CD8-positive, alpha-beta memory T cell (primary cell): Measurements from ENCODE around the gene TESK2. TPM values are rescaled to one million over a fixed set of nuclear protein-coding genes. Genes with fewer than 3 reads are reported as not detected.

Experiments used
- CTCF ChIA-PET: fragments of 350-600 bp; sonication (Branson Sonifier 250); formaldehyde crosslinking; loops from one replicate; lab custom pipeline; 2021; ENCODE audit warnings: antibody characterized with exemption; lab: Charles Lee
- POLR2A ChIA-PET: fragments of 350-600 bp; sonication (Branson Sonifier 250); formaldehyde crosslinking; loops from one replicate; lab custom pipeline; 2021; ENCODE audit warnings: antibody characterized with exemption; lab: Charles Lee
- DNase-seq, 5 donors: peaks; one replicate each; pipeline versions ENCODE4 v3.0.0 to v3.0.0-alpha.2; 2020 to 2022; ENCODE audit warnings: mixed read lengths in 1 of 5
- H3K27ac ChIP-seq: one replicate; pipeline ENCODE4 v1.7.0; 2013; ENCODE audit warnings: low read depth, mild to moderate bottlenecking, low read length, moderate library complexity
- H3K27me3 ChIP-seq: 2 replicates; pipeline ENCODE4 v1.7.0; 2013; ENCODE audit warnings: low read length, mild to moderate bottlenecking; ENCODE audit not compliant: insufficient read depth, poor library complexity, severe bottlenecking
- H3K36me3 ChIP-seq: 2 replicates; pipeline ENCODE4 v1.7.0; 2013; ENCODE audit warnings: mild to moderate bottlenecking, low read length, moderate library complexity; ENCODE audit not compliant: insufficient read depth
- H3K4me1 ChIP-seq: 2 replicates; pipeline ENCODE4 v1.7.0; 2013; ENCODE audit warnings: mild to moderate bottlenecking, low read length, moderate library complexity; ENCODE audit not compliant: insufficient read depth
- H3K4me3 ChIP-seq: 2 replicates; pipeline ENCODE4 v1.7.0; 2013; ENCODE audit warnings: mild to moderate bottlenecking, low read length
- H3K9me3 ChIP-seq: 2 replicates; pipeline ENCODE4 v1.7.0; 2013; ENCODE audit warnings: mild to moderate bottlenecking, low read length
- H3K27ac Mint-ChIP-seq, 8 donors: one replicate each; pipeline ENCODE4 v1.8.0; 2020 to 2021; ENCODE audit warnings: mixed read lengths in 8 of 8, mild to moderate bottlenecking in 6 of 8, inconsistent platforms in 3 of 8, moderate library complexity in 3 of 8
- H3K27me3 Mint-ChIP-seq, 2 donors: one replicate each; pipeline ENCODE4 v1.8.0; 2020 to 2021; ENCODE audit warnings: mixed read lengths in 2 of 2, mild to moderate bottlenecking in 1 of 2, moderate library complexity in 1 of 2
- H3K36me3 Mint-ChIP-seq, 3 donors: one replicate each; pipeline ENCODE4 v1.8.0; 2020 to 2021; ENCODE audit warnings: mixed read lengths in 3 of 3, inconsistent platforms in 1 of 3, mild to moderate bottlenecking in 1 of 3
- H3K4me1 Mint-ChIP-seq, 3 donors: one replicate each; pipeline ENCODE4 v1.8.0; 2020 to 2021; ENCODE audit warnings: mixed read lengths in 3 of 3, inconsistent platforms in 1 of 3, mild to moderate bottlenecking in 1 of 3
- H3K4me3 Mint-ChIP-seq, 7 donors: one replicate each; pipeline ENCODE4 v1.8.0; 2020 to 2021; ENCODE audit warnings: mixed read lengths in 7 of 7, mild to moderate bottlenecking in 6 of 7, moderate library complexity in 4 of 7, inconsistent platforms in 2 of 7
- H3K9me3 Mint-ChIP-seq, 5 donors: one replicate each; pipeline ENCODE4 v1.8.0; 2020 to 2022; ENCODE audit warnings: mixed read lengths in 5 of 5, mild to moderate bottlenecking in 3 of 5, moderate library complexity in 2 of 5, inconsistent platforms in 1 of 5
- polyA plus RNA-seq: library from polyadenylated mRNA; unstranded; fragments of 300-500 nt; fragmentation: Illumina TruSeq; gene quantifications from one replicate; pipeline ENCODE4 v1.2.3, GENCODE V29; 2021
- total RNA-seq, 2 experiments: library from RNA; stranded (reverse); gene quantifications; one replicate each; pipeline ENCODE4 v1.2.3, GENCODE V29; 2021

Gene TESK2
- total and polyA plus RNA-seq, 3 experiments from 2014 or later = 2.9 to 3.6 (median 3.1) TPM

GRCh38 chr1:45356186-45356585 is 134.8 kb downstream of the TESK2 start:
- Mint-ChIP-seq H3K36me3 (peaks cover 0 to 4% (median 3%) of the 10 kb centered on the region in 3 donors), H3K27me3 (no peaks in the 10 kb centered on the region), H3K4me1 (peaks cover 4 to 5% (median 4%) of the 10 kb centered on the region in 3 donors), H3K27ac (no peak overlapping the region), H3K9me3 (no peaks in the 10 kb centered on the region), H3K4me3 (no peak overlapping the region)
- no peaks in the 10 kb centered on the region for H3K36me3 ChIP-seq
- no peak overlapping the region for H3K4me3 ChIP-seq
- no peak overlapping the region for H3K27ac ChIP-seq
- H3K9me3 ChIP-seq = no peaks in the 10 kb centered on the region
- ChIA-PET POLR2A (no interaction called here), CTCF (interaction anchor here (1.5 to 8.7 kb wide), 2 partner anchors 16 to 137 kb away, joined by 3 to 104 read pairs; partner anchors contain the start of genes MUTYH, TESK2 and TOE1)
- H3K4me1 ChIP-seq = no peaks in the 10 kb centered on the region
- DNase-seq = no peak
- no peaks in the 10 kb centered on the region for H3K27me3 ChIP-seq

- Mint-ChIP-seq H3K27me3 (no peaks in the 10 kb centered on the region), H3K27ac (no peak overlapping the region), H3K4me1 (peaks cover 4 to 5% (median 4%) of the 10 kb centered on the region in 3 donors), H3K4me3 (no peak overlapping the region), H3K36me3 (peaks cover 0 to 4% (median 3%) of the 10 kb centered on the region in 3 donors), H3K9me3 (no peaks in the 10 kb centered on the region)
- H3K4me3 ChIP-seq = no peak overlapping the region
- H3K4me1 ChIP-seq = no peaks in the 10 kb centered on the region
- POLR2A ChIA-PET = no interaction called here
- DNase-seq = no peak
- no peaks in the 10 kb centered on the region for H3K27me3 ChIP-seq
- no peak overlapping the region for H3K27ac ChIP-seq
- CTCF ChIA-PET = interaction anchor here (1.2 to 8.7 kb wide), 3 partner anchors 15 to 137 kb away, joined by 3 to 104 read pairs (median 3); partner anchors contain the start of genes MUTYH, TESK2 and TOE1
- H3K9me3 ChIP-seq = no peaks in the 10 kb centered on the region
- no peaks in the 10 kb centered on the region for H3K36me3 ChIP-seq
These were observed 135.3 kb downstream of the TESK2 start for GRCh38 chr1:45355683-45356082.

GRCh38 chr1:45354838-45355237 is 136.1 kb downstream of the TESK2 start:
- no peak overlapping the region for H3K4me3 ChIP-seq
- no peak overlapping the region for H3K4me3 Mint-ChIP-seq

GRCh38 chr1:45353685-45354084 is 137.3 kb downstream of the TESK2 start:
- H3K27me3 ChIP-seq = no peaks in the 10 kb centered on the region
- CTCF ChIA-PET = no interaction called here
- DNase-seq = no peak
- Mint-ChIP-seq H3K27ac (no peak overlapping the region), H3K4me3 (no peak overlapping the region), H3K4me1 (no peaks in the 10 kb centered on the region), H3K36me3 (peaks cover 0 to 4% (median 3%) of the 10 kb centered on the region in 3 donors), H3K9me3 (no peaks in the 10 kb centered on the region), H3K27me3 (no peaks in the 10 kb centered on the region)
- no peaks in the 10 kb centered on the region for H3K9me3 ChIP-seq
- no peak overlapping the region for H3K27ac ChIP-seq
- H3K4me3 ChIP-seq = no peak overlapping the region
- POLR2A ChIA-PET = no interaction called here
- no peaks in the 10 kb centered on the region for H3K36me3 ChIP-seq
- no peaks in the 10 kb centered on the region for H3K4me1 ChIP-seq

More at GRCh38 chr1:45354838-45355237, 136.1 kb downstream of the TESK2 start:
- Mint-ChIP-seq H3K9me3 (no peaks in the 10 kb centered on the region), H3K36me3 (peaks cover 0 to 4% (median 3%) of the 10 kb centered on the region in 3 donors), H3K4me1 (peaks cover under 1 to 2% (median 1%) of the 10 kb centered on the region in 3 donors), H3K27me3 (no peaks in the 10 kb centered on the region), H3K27ac (no peak overlapping the region)
- POLR2A ChIA-PET = no interaction called here
- Histone ChIP-seq H3K36me3 (no peaks in the 10 kb centered on the region), H3K4me1 (no peaks in the 10 kb centered on the region), H3K27me3 (no peaks in the 10 kb centered on the region), H3K9me3 (no peaks in the 10 kb centered on the region), H3K27ac (no peak overlapping the region)
- CTCF ChIA-PET = interaction anchor here (1.2 kb wide), 1 partner anchor 138 kb away, joined by 3 read pairs; no protein-coding TSS in a partner anchor
- DNase-seq = no peak

GRCh38 chr1:45351508-45351907 is 139.5 kb downstream of the TESK2 start:
- POLR2A ChIA-PET = no interaction called here
- Mint-ChIP-seq H3K36me3 (peaks cover 0 to 8% (median 1%) of the 10 kb centered on the region in 3 donors), H3K4me1 (no peaks in the 10 kb centered on the region), H3K27ac (no peak overlapping the region), H3K4me3 (no peak overlapping the region), H3K27me3 (no peaks in the 10 kb centered on the region), H3K9me3 (no peaks in the 10 kb centered on the region)
- no peaks in the 10 kb centered on the region for H3K4me1 ChIP-seq
- no peaks in the 10 kb centered on the region for H3K9me3 ChIP-seq
- H3K27me3 ChIP-seq = no peaks in the 10 kb centered on the region
- CTCF ChIA-PET = no interaction called here
- H3K4me3 ChIP-seq = no peak overlapping the region
- DNase-seq = no peak
- H3K36me3 ChIP-seq = no peaks in the 10 kb centered on the region
- no peak overlapping the region for H3K27ac ChIP-seq

GRCh38 chr1:45348966-45349677 is 141.8 kb downstream of the TESK2 start:
- no peaks in the 10 kb centered on the region for H3K27me3 ChIP-seq
- peak overlapping the region in 4 of 8 donors; percentile 41 to 51 (median 44) for H3K27ac Mint-ChIP-seq
- H3K36me3 Mint-ChIP-seq = peaks cover 0 to 29% (median 1%) of the 10 kb centered on the region in 3 donors
- H3K4me3 Mint-ChIP-seq = no peak overlapping the region
- ChIA-PET CTCF (interaction anchor here (1.3 kb wide), 1 partner anchor 145 kb away, joined by 4 read pairs; no protein-coding TSS in a partner anchor), POLR2A (no interaction called here)
- H3K4me3 ChIP-seq = no peak overlapping the region
- peaks cover 0 to 3% (median 0%) of the 10 kb centered on the region in 3 donors for H3K4me1 Mint-ChIP-seq
- no peaks in the 10 kb centered on the region for H3K9me3 ChIP-seq
- H3K27ac ChIP-seq = no peak overlapping the region
- H3K9me3 Mint-ChIP-seq = no peaks in the 10 kb centered on the region
- peaks cover 2% of the 10 kb centered on the region for H3K36me3 ChIP-seq
- no peak for DNase-seq
- H3K4me1 ChIP-seq = no peaks in the 10 kb centered on the region
- H3K27me3 Mint-ChIP-seq = no peaks in the 10 kb centered on the region

- Histone ChIP-seq H3K9me3 (no peaks in the 10 kb centered on the region), H3K36me3 (peaks cover 8% of the 10 kb centered on the region), H3K4me3 (no peak overlapping the region), H3K27me3 (no peaks in the 10 kb centered on the region), H3K4me1 (no peaks in the 10 kb centered on the region), H3K27ac (no peak overlapping the region)
- Mint-ChIP-seq H3K36me3 (peaks cover 0 to 35% (median 1%) of the 10 kb centered on the region in 3 donors), H3K4me3 (no peak overlapping the region), H3K9me3 (no peaks in the 10 kb centered on the region), H3K27me3 (no peaks in the 10 kb centered on the region), H3K4me1 (peaks cover 0 to 5% (median 0%) of the 10 kb centered on the region in 3 donors), H3K27ac (peak overlapping the region in 1 of 8 donors; percentile 45)
- ChIA-PET POLR2A (no interaction called here), CTCF (interaction anchor here (0.7 to 1.6 kb wide), 3 partner anchors 10 to 146 kb away, joined by 4 to 6 read pairs (median 6); no protein-coding TSS in a partner anchor)
- DNase-seq = no peak
These were observed 142.4 kb downstream of the TESK2 start for GRCh38 chr1:45348609-45348965.

GRCh38 chr1:45348020-45348419 is 142.9 kb downstream of the TESK2 start:
- no peak overlapping the region for H3K4me3 Mint-ChIP-seq
- peaks cover 13% of the 10 kb centered on the region for H3K36me3 ChIP-seq
- no peaks in the 10 kb centered on the region for H3K9me3 Mint-ChIP-seq
- H3K36me3 Mint-ChIP-seq = peaks cover 0 to 40% (median 4%) of the 10 kb centered on the region in 3 donors
- H3K27ac ChIP-seq = no peak overlapping the region
- H3K27me3 ChIP-seq = no peaks in the 10 kb centered on the region
- no peaks in the 10 kb centered on the region for H3K4me1 ChIP-seq
- ChIA-PET POLR2A (no interaction called here), CTCF (interaction anchor here (0.7 to 1.6 kb wide), 4 partner anchors 9 to 146 kb away, joined by 3 to 6 read pairs (median 5); no protein-coding TSS in a partner anchor)
- DNase-seq = no peak
- H3K9me3 ChIP-seq = no peaks in the 10 kb centered on the region
- no peak overlapping the region for H3K4me3 ChIP-seq
- peak overlapping the region in 5 of 8 donors; percentile 3 to 66 (median 24) for H3K27ac Mint-ChIP-seq
- no peaks in the 10 kb centered on the region for H3K27me3 Mint-ChIP-seq
- H3K4me1 Mint-ChIP-seq = peaks cover 0 to 7% (median 0%) of the 10 kb centered on the region in 3 donors
